Hepatocyte (in vitro differentiated cells): ENCODE results near the gene NELFB.

Source experiments
- CTCF ChIP-seq: fragments of 200-600 bp; sonication (generic); IDR thresholded peaks from 2 replicates; pipeline ENCODE4 v1.5.1; 2016; ENCODE audit warnings: antibody characterized with exemption, mild to moderate bottlenecking; ENCODE audit not compliant: poor library complexity
- EZH2 ChIP-seq: fragments of 200-600 bp; sonication (generic); IDR thresholded peaks from 2 replicates; pipeline ENCODE4 v1.6.1; 2016; ENCODE audit warnings: antibody characterized with exemption, mild to moderate bottlenecking, borderline replicate concordance

GRCh38 chr9:137294091-137294680 is 39.1 kb downstream of the NELFB start:
- TF ChIP-seq CTCF (no peak), EZH2 (no peak)
